Osteoblast (primary cell): Measurements from ENCODE around the gene FAM114A1. TPM values are rescaled to one million over a fixed set of nuclear protein-coding genes. Genes with fewer than 3 reads are reported as not detected.

Experiments used
- DNase-seq: peaks from one replicate; pipeline ENCODE4 v3.0.0; 2011; ENCODE audit warnings: low spot score, mixed read lengths; ENCODE audit not compliant: insufficient read length; ENCODE audit errors: missing footprints
- H2AFZ ChIP-seq: 2 replicates; pipeline ENCODE4 v1.6.0; 2011; ENCODE audit warnings: mild to moderate bottlenecking, low read length
- H3K27ac ChIP-seq: 2 replicates; pipeline ENCODE4 v1.5.1; 2011; ENCODE audit warnings: mild to moderate bottlenecking, low read depth, low read length, moderate library complexity
- H3K27me3 ChIP-seq: 2 replicates; pipeline ENCODE4 v1.6.0; 2012; ENCODE audit warnings: mild to moderate bottlenecking, control low read depth, inconsistent platforms, low read length, moderate library complexity; ENCODE audit not compliant: insufficient read depth
- H3K36me3 ChIP-seq: 2 replicates; pipeline ENCODE4 v1.5.1; 2011; ENCODE audit warnings: mild to moderate bottlenecking, low read length, control low read depth, moderate library complexity; ENCODE audit not compliant: insufficient read depth
- H3K4me1 ChIP-seq: 2 replicates; pipeline ENCODE4 v1.5.1; 2011; ENCODE audit warnings: mild to moderate bottlenecking, low read length, control low read depth, moderate library complexity; ENCODE audit not compliant: insufficient read depth
- H3K4me2 ChIP-seq: 2 replicates; pipeline ENCODE4 v1.6.0; 2011; ENCODE audit warnings: mild to moderate bottlenecking, low read length; ENCODE audit not compliant: insufficient read depth
- H3K4me3 ChIP-seq: fragments of 200-600 bp; sonication (generic); 3 replicates; pipeline ENCODE4 v1.5.1; 2012; ENCODE audit warnings: mild to moderate bottlenecking, low read length, inconsistent platforms; ENCODE audit not compliant: insufficient read depth
- H3K79me2 ChIP-seq: 2 replicates; pipeline ENCODE4 v1.6.0; 2012; ENCODE audit warnings: mild to moderate bottlenecking, low read length, control low read depth, inconsistent platforms; ENCODE audit not compliant: insufficient read depth
- H3K9me3 ChIP-seq: 2 replicates; pipeline ENCODE4 v1.5.1; 2011; ENCODE audit warnings: low read depth, low read length, control low read depth
- H4K20me1 ChIP-seq: 2 replicates; pipeline ENCODE4 v1.6.0; 2012; ENCODE audit warnings: mild to moderate bottlenecking, low read length, control low read depth; ENCODE audit not compliant: insufficient read depth
- total RNA-seq: library from RNA; depleted of rRNA; stranded (reverse); fragments of >200 nt; gene quantifications from 2 replicates; pipeline ENCODE4 v1.2.3, GENCODE V29; 2012
- TF ChIP-seq, protein P1 (sequence below): IDR thresholded peaks from 2 replicates; pipeline ENCODE4 v1.5.1; 2011; ENCODE audit warnings: mild to moderate bottlenecking, low read depth, low read length, moderate library complexity; ENCODE audit errors: extremely low read depth

Gene FAM114A1
- total RNA-seq, 1 donor, result 392 TPM

DNA sequence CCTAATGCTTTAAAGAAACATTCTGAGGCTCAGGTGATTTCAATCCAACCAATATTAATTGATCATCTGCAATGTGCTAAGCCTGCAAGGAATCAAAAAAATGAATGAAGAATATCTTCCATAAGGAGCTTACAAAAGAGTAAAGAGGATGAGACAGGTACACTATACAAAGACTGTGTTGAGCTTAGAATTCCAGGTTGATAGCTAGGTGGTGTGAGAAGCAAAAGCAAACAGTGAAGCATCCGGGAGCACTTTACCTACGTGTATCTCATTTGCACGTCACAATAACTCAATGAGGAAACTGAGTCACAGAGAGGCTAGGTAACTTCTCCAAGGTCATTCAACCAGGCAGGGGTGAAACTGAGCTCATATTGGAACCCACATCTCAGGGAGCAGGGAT lies 37.1 kb downstream of the FAM114A1 start:
- Histone ChIP-seq H2AFZ (no peak overlapping the region), H3K4me3 (no peak overlapping the region), H3K9me3 (no peaks in the 10 kb centered on the region), H3K27me3 (no peaks in the 10 kb centered on the region), H3K36me3 (peaks cover 85% of the 10 kb centered on the region), H3K27ac (no peak overlapping the region), H3K79me2 (peaks cover 19% of the 10 kb centered on the region), H3K4me2 (no peak overlapping the region), H3K4me1 (no peaks in the 10 kb centered on the region), H4K20me1 (peaks cover 8% of the 10 kb centered on the region)
- TF ChIP-seq, protein P1, sequence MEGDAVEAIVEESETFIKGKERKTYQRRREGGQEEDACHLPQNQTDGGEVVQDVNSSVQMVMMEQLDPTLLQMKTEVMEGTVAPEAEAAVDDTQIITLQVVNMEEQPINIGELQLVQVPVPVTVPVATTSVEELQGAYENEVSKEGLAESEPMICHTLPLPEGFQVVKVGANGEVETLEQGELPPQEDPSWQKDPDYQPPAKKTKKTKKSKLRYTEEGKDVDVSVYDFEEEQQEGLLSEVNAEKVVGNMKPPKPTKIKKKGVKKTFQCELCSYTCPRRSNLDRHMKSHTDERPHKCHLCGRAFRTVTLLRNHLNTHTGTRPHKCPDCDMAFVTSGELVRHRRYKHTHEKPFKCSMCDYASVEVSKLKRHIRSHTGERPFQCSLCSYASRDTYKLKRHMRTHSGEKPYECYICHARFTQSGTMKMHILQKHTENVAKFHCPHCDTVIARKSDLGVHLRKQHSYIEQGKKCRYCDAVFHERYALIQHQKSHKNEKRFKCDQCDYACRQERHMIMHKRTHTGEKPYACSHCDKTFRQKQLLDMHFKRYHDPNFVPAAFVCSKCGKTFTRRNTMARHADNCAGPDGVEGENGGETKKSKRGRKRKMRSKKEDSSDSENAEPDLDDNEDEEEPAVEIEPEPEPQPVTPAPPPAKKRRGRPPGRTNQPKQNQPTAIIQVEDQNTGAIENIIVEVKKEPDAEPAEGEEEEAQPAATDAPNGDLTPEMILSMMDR, result no peak
- no peak for DNase-seq

DNA sequence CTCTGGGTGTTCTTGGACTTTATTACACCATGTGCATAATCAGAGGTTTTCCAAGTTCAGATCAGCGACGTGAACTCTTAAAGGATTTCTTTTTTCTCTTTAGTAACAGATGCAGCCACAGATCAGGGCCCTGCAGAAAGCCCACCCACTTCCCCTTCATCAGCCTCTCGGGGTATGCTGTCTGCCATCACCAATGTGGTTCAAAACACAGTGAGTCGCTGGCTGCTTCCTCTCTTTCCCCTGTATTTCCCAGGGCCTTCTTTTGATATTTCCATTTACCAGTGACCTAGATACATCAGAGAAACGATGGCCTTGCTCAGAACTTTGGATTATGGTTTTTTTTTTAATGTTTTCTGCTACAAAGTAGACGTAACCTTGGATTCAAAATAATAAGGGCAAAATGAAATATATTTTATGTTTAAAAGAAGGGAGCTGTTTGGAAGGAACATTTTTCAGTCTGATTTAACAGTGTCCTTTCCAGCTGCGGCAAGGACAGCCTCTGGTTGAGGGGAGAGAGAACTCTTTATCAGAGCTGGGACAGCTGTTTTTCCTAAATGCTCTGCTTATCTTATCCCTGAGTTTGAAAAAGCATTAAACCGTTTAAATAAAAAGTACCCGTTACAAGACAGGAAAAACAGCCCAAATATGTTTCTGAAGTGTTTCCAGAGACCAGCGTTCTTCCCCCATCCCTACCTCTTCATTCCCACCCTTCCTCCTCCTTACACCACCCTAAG lies 38.2 kb downstream of the FAM114A1 start:
- H3K27me3 ChIP-seq, result no peaks in the 10 kb centered on the region
- H3K4me3 ChIP-seq, result no peak overlapping the region
- H4K20me1 ChIP-seq, result peaks cover 8% of the 10 kb centered on the region
- TF ChIP-seq, protein P1, result no peak
- DNase-seq, result no peak
- no peaks in the 10 kb centered on the region for H3K9me3 ChIP-seq
- H3K4me2 ChIP-seq, result no peak overlapping the region
- H3K79me2 ChIP-seq, result peaks cover 21% of the 10 kb centered on the region
- no peaks in the 10 kb centered on the region for H3K4me1 ChIP-seq
- H3K36me3 ChIP-seq, result peaks cover 96% of the 10 kb centered on the region
- H2AFZ ChIP-seq, result no peak overlapping the region
- H3K27ac ChIP-seq, result no peak overlapping the region

DNA sequence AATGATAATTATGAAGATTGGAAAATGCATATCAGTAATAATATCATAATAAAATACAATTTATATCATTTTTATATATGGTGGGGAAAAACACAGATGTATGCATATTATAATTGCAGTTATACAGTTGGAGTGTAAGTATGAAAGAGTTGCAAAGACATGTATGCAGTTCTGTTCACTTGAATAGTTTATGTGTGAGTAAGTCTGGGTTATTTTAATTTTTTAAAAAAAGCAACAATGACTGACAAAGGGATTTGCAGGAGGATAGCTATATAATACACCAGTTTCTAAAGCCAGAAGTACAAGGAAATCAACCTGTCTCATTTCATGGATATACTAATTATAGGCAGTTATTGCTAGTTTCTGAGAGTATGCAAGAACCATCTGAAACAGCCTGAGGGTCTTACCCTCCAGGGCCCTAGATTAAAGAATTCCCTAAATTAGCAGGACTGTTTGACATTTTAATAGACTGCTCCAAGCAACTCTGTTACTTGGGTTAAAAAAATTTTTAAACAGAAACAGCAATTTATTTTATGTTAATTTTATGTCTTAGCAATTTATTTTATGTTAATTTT lies 40.2 kb downstream of the FAM114A1 start:
- Histone ChIP-seq H3K9me3 (no peaks in the 10 kb centered on the region), H3K27me3 (no peaks in the 10 kb centered on the region), H2AFZ (no peak overlapping the region), H3K27ac (no peak overlapping the region), H3K4me3 (no peak overlapping the region), H3K4me2 (no peak overlapping the region), H4K20me1 (peaks cover 8% of the 10 kb centered on the region), H3K36me3 (peaks cover 96% of the 10 kb centered on the region), H3K79me2 (peaks cover 10% of the 10 kb centered on the region), H3K4me1 (no peaks in the 10 kb centered on the region)
- TF ChIP-seq, protein P1, result no peak
- DNase-seq, result peak; percentile 65

DNA sequence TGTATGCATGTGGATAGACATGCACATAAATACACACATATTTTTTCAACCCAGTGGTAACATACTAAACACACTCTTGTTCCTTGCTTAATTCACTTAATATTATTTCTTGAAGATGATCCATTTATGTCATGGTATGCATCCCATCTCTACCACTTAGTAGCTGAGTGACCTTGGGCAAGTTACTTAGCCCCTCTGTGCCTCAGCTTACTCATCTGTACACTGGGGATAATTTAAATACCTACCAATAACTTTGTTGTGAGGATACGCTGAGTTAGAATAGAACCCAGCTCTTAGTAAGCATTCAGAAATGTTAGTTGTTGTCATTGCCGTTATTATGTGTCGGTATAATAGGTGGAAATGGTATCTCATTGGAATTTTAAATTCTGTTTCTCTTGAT lies 41.4 kb downstream of the FAM114A1 start:
- Histone ChIP-seq H3K27me3 (no peaks in the 10 kb centered on the region), H3K4me2 (no peak overlapping the region), H3K9me3 (no peaks in the 10 kb centered on the region), H3K36me3 (peaks cover 96% of the 10 kb centered on the region), H3K27ac (no peak overlapping the region), H3K79me2 (peaks cover 5% of the 10 kb centered on the region), H2AFZ (no peak overlapping the region), H3K4me1 (no peaks in the 10 kb centered on the region), H4K20me1 (peaks cover 8% of the 10 kb centered on the region), H3K4me3 (no peak overlapping the region)
- no peak for DNase-seq
- TF ChIP-seq, protein P1, result no peak
